A172 (cell line): ENCODE results near the gene ITPR1. TPM values are rescaled to one million over a fixed set of nuclear protein-coding genes. Genes with fewer than 3 reads are reported as not detected.

Experiments used
- DNase-seq: peaks from one replicate; pipeline ENCODE4 v3.0.0-alpha.2; 2015; ENCODE audit warnings: low spot score
- total RNA-seq: library from RNA; depleted of rRNA; stranded (reverse); fragments of >200 nt; shearing (Covaris generic); gene quantifications from 2 replicates; pipeline ENCODE4 v1.2.3, GENCODE V29; 2014

Gene ITPR1
- total RNA-seq, 1 experiment from 2014 or later, result 7.6 TPM

- no peak for DNase-seq
These were observed 39.5 kb downstream of the ITPR1 start for GRCh38 chr3:4532535-4533112.

GRCh38 chr3:4533489-4534443 lies 40.6 kb downstream of the ITPR1 start:
- no peak for DNase-seq

GRCh38 chr3:4534906-4535305 lies 41.8 kb downstream of the ITPR1 start:
- no peak for DNase-seq

- no peak for DNase-seq
These were observed 43.1 kb downstream of the ITPR1 start for GRCh38 chr3:4536260-4536659.

- no peak for DNase-seq
These were observed 47.1 kb downstream of the ITPR1 start for GRCh38 chr3:4540267-4540666.

GRCh38 chr3:4543110-4543509 lies 50.0 kb downstream of the ITPR1 start:
- DNase-seq, result no peak

GRCh38 chr3:4546346-4547178 lies 53.4 kb downstream of the ITPR1 start:
- DNase-seq, result no peak

- no peak for DNase-seq
These were observed 54.7 kb downstream of the ITPR1 start for GRCh38 chr3:4547799-4548198.

GRCh38 chr3:4548356-4548755 lies 55.2 kb downstream of the ITPR1 start:
- DNase-seq, result no peak

- DNase-seq, result no peak
These were observed 55.6 kb downstream of the ITPR1 start for GRCh38 chr3:4548780-4549179.

- DNase-seq, result no peak
These were observed 56.7 kb downstream of the ITPR1 start for GRCh38 chr3:4549896-4550295.

- DNase-seq, result no peak
These were observed 58.0 kb downstream of the ITPR1 start for GRCh38 chr3:4551051-4551711.

- no peak for DNase-seq
These were observed 58.8 kb downstream of the ITPR1 start for GRCh38 chr3:4551794-4552442.

- DNase-seq, result no peak
These were observed 59.7 kb downstream of the ITPR1 start for GRCh38 chr3:4552811-4553210.

GRCh38 chr3:4561661-4562060 lies 68.5 kb downstream of the ITPR1 start:
- no peak for DNase-seq

- no peak for DNase-seq
These were observed 69.4 kb downstream of the ITPR1 start for GRCh38 chr3:4562595-4562994.

- no peak for DNase-seq
These were observed 71.1 kb downstream of the ITPR1 start for GRCh38 chr3:4564270-4564669.

GRCh38 chr3:4564928-4565586 lies 71.9 kb downstream of the ITPR1 start:
- no peak for DNase-seq

- no peak for DNase-seq
These were observed 72.8 kb downstream of the ITPR1 start for GRCh38 chr3:4565809-4566501.

GRCh38 chr3:4568841-4569240 lies 75.7 kb downstream of the ITPR1 start:
- no peak for DNase-seq
